Testis (tissue), 3 donors: ENCODE results near the gene MYO1B. TPM values are rescaled to one million over a fixed set of nuclear protein-coding genes. Genes with fewer than 3 reads are reported as not detected.

Experiments used
- DNase-seq: peaks from one replicate; pipeline ENCODE4 v3.0.0-alpha.2; 2019
- H3K27ac ChIP-seq, 2 donors: fragments of 200-600 bp; sonication (generic); one replicate each; pipeline ENCODE4 v1.5.1; 2019
- H3K27me3 ChIP-seq: fragments of 200-600 bp; sonication (generic); one replicate; pipeline ENCODE4 v1.5.1; 2019
- H3K36me3 ChIP-seq: fragments of 200-600 bp; sonication (generic); one replicate; pipeline ENCODE4 v1.5.1; 2017; ENCODE audit warnings: low read depth; ENCODE audit errors: missing control alignments
- H3K4me1 ChIP-seq: fragments of 200-600 bp; sonication (generic); one replicate; pipeline ENCODE4 v1.5.1; 2019
- H3K4me3 ChIP-seq, 2 donors: fragments of 200-600 bp; sonication (generic); one replicate each; pipeline ENCODE4 v1.5.1; 2017 to 2019
- H3K9me3 ChIP-seq: fragments of 200-600 bp; sonication (generic); one replicate; pipeline ENCODE4 v1.5.1; 2017
- CTCF ChIP-seq, 3 experiments: fragments of 450-650 bp in 2 of 3; fragments of 200-600 bp in 1 of 3; sonication (generic) in 1 of 3; IDR thresholded peaks; one replicate each; pipeline ENCODE4 v1.5.1; 2016 to 2019; ENCODE audit warnings: antibody characterized with exemption in 3 of 3, mild to moderate bottlenecking in 2 of 3, moderate library complexity in 1 of 3
- POLR2A ChIP-seq: fragments of 450-650 bp; IDR thresholded peaks from one replicate; pipeline ENCODE4 v1.6.1; 2017; ENCODE audit warnings: antibody characterized with exemption, mild to moderate bottlenecking, moderate library complexity
- WGBS, 2 donors: methylation state at CpG; one replicate each; pipeline ENCODE4 v1.1.5; 2018; 5-methylcytosine and 5-hydroxymethylcytosine counted together
- intact Hi-C: fragments of 100-400 bp; cut with DNase I; formaldehyde crosslinking; loops from one replicate; pipeline ENCODE4 v1.15.1; 2023; ENCODE audit warnings: low total_unique reads
- polyA plus RNA-seq: library from polyadenylated mRNA; stranded (reverse); fragments of 350-450 nt; fragmentation: Illumina TruSeq; extraction: RNeasy Lipid Tissue Mini Kit (QIAGEN cat#74804); gene quantifications from one replicate; pipeline ENCODE4 v1.2.3, GENCODE V29; 2014; ENCODE audit warnings: low read depth, low replicate concordance; ENCODE audit not compliant: insufficient read depth
- total RNA-seq, 2 donors: library from RNA; depleted of rRNA; stranded (reverse); fragments of >200 nt; gene quantifications; one replicate each; pipeline ENCODE4 v1.2.3, GENCODE V29; 2016

The MYO1B gene
- total and polyA plus RNA-seq, 3 donors from 2014 or later = 14.5 to 30.8 (median 26.8) TPM

GRCh38 chr2:191299866-191300265, 54.7 kb downstream of the MYO1B start:
- no peaks in the 10 kb centered on the region for H3K9me3 ChIP-seq
- H3K4me3 ChIP-seq = no peak overlapping the region
- 91 to 96% methylated on average over 1 of the region's 1 CpG for WGBS, 2 donors
- H3K27me3 ChIP-seq = no peaks in the 10 kb centered on the region
- intact Hi-C loops = no loop called here
- H3K36me3 ChIP-seq = no peaks in the 10 kb centered on the region
- no peak for DNase-seq
- H3K27ac ChIP-seq = no peak overlapping the region
- no peak for TF ChIP-seq POLR2A
- no peak for TF ChIP-seq CTCF (IDR thresholded peaks at IDR 0.05)
- H3K4me1 ChIP-seq = peaks cover 1% of the 10 kb centered on the region

- 88 to 90% methylated on average over 3 of the region's 3 CpGs for WGBS, 2 donors
- TF ChIP-seq CTCF (IDR thresholded peaks at IDR 0.05) (no peak), POLR2A (no peak)
- Histone ChIP-seq H3K4me1 (peaks cover 8% of the 10 kb centered on the region), H3K9me3 (no peaks in the 10 kb centered on the region), H3K36me3 (no peaks in the 10 kb centered on the region), H3K27ac (no peak overlapping the region), H3K4me3 (no peak overlapping the region), H3K27me3 (no peaks in the 10 kb centered on the region)
- DNase-seq = no peak
- intact Hi-C loops = no loop called here
Observed at GRCh38 chr2:191301971-191302370, 56.8 kb downstream of the MYO1B start.

- no peaks in the 10 kb centered on the region for H3K27me3 ChIP-seq
- H3K4me1 ChIP-seq = peaks cover 8% of the 10 kb centered on the region
- DNase-seq = no peak
- no peak overlapping the region for H3K27ac ChIP-seq
- intact Hi-C loops = no loop called here
- no peak overlapping the region for H3K4me3 ChIP-seq
- WGBS, 2 donors = 93 to 94% methylated on average over 3 of the region's 3 CpGs
- no peaks in the 10 kb centered on the region for H3K36me3 ChIP-seq
- H3K9me3 ChIP-seq = no peaks in the 10 kb centered on the region
- TF ChIP-seq POLR2A (no peak), CTCF (IDR thresholded peaks at IDR 0.05) (no peak)
Observed at GRCh38 chr2:191302459-191303139, 57.4 kb downstream of the MYO1B start.

- Histone ChIP-seq H3K4me3 (no peak overlapping the region), H3K27ac (no peak overlapping the region), H3K36me3 (no peaks in the 10 kb centered on the region), H3K27me3 (no peaks in the 10 kb centered on the region), H3K9me3 (no peaks in the 10 kb centered on the region), H3K4me1 (peaks cover 8% of the 10 kb centered on the region)
- no peak for DNase-seq
- WGBS, 2 donors = 88 to 91% methylated on average over 5 of the region's 5 CpGs
- TF ChIP-seq POLR2A = no peak
- no peak for TF ChIP-seq CTCF (IDR thresholded peaks at IDR 0.05)
- intact Hi-C loops = no loop called here
Observed at GRCh38 chr2:191303140-191304005, 58.2 kb downstream of the MYO1B start.
